ENCODE measurements around the gene CFHR2. TPM values are rescaled to one million over a fixed set of nuclear protein-coding genes. Genes with fewer than 3 reads are reported as not detected.

Gene CFHR2
- total and polyA plus RNA-seq, 2 of the 8 experiments (the other 6 are each of a cell fraction or from before 2014, with no cell fraction given): not detected

DNA sequence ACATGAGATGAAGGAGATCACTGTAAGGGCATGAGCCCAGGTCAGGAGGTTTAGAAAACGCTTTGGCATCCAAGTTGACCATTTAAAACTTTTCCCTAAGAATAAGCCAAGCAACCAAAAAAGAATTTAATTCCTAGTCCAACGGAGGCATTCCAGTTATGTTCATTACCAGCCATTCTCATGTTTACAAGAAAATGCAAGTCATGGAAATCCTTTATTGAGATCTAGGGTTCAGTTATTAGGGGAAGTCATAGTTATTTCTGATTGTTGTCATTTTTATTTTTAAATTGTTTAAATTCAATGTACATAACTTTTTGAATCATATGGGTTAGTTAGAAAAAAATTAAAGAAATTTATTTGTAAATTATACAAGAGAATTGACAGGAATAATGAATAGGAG lies 58.3 kb downstream of the CFHR2 start:
- Histone ChIP-seq H2BK120ac (replicated peaks; ENCODE audit: low read depth, low read length) (no peak overlapping the region), H4K20me1 (replicated peaks in 1 of 2; ENCODE audit: control insufficient read depth in 1 of 2, insufficient read depth in 2 of 2, low read length in 2 of 2) (no peaks in the 10 kb centered on the region), H2BK5ac (ENCODE audit: low read depth, low read length) (no peak overlapping the region), H3K9ac (replicated peaks in 1 of 4; ENCODE audit: extremely low read depth in 1 of 4, low read depth in 3 of 4, low read length in 3 of 4) (no peak overlapping the region), H3K36me3 (ENCODE audit: control insufficient read depth in 2 of 4, insufficient read depth in 4 of 4, low read length in 3 of 4) (no peaks in the 10 kb centered on the region), H3K4me3 (ENCODE audit: extremely low read depth in 1 of 4, insufficient read depth in 2 of 4, low read depth in 3 of 4, low read length in 4 of 4) (no peak overlapping the region), H3K18ac (ENCODE audit: extremely low read depth, low read length) (no peak overlapping the region), H2BK20ac (ENCODE audit: low read length) (no peak overlapping the region), H3K14ac (ENCODE audit: insufficient read length) (no peak overlapping the region), H2AK5ac (ENCODE audit: low read depth, low read length) (no peak overlapping the region), H3K4me1 (replicated peaks in 1 of 4; ENCODE audit: control insufficient read depth in 3 of 4, insufficient read depth in 4 of 4, low read length in 3 of 4) (no peaks in the 10 kb centered on the region), H2BK15ac (ENCODE audit: low read length) (no peak overlapping the region), H3K9me3 (ENCODE audit: insufficient read depth in 2 of 2, low read depth in 1 of 2, low read length in 1 of 2) (0 out of 4 replicates have a peak, but pooled peaks cover 0 to 4% of the 10 kb centered on the region in 2 experiments), H4K5ac (ENCODE audit: insufficient read length, low read depth, low read length) (no peak overlapping the region), H3K79me1 (ENCODE audit: low read depth, low read length) (no peaks in the 10 kb centered on the region), H2BK12ac (ENCODE audit: low read depth, low read length) (no peak overlapping the region), H3K79me2 (ENCODE audit: control insufficient read depth in 1 of 2, insufficient read depth in 2 of 2, low read length in 2 of 2) (no peaks in the 10 kb centered on the region), H3K56ac (replicated peaks; ENCODE audit: insufficient read length, low read depth, low read length) (no peak overlapping the region), H3K4ac (replicated peaks; ENCODE audit: insufficient read length, low read depth, low read length) (no peak overlapping the region), H2AFZ (ENCODE audit: low read length) (no peak overlapping the region), H4K91ac (replicated peaks; ENCODE audit: insufficient read length, low read length) (no peak overlapping the region), H3K23me2 (ENCODE audit: low read depth, low read length) (no peaks in the 10 kb centered on the region), H4K8ac (ENCODE audit: extremely low read depth, insufficient read depth, low read length) (no peak overlapping the region), H3K4me2 (ENCODE audit: insufficient read depth in 1 of 2, low read depth in 2 of 2, low read length in 2 of 2) (no peak overlapping the region), H3K23ac (ENCODE audit: insufficient read length) (no peak overlapping the region), H3K27ac (ENCODE audit: low read depth, low read length) (no peak overlapping the region), H3K27me3 (replicated peaks in 1 of 4; ENCODE audit: control insufficient read depth in 3 of 4, extremely low read depth in 1 of 4, insufficient read depth in 3 of 4, low read length in 3 of 4) (no peaks in the 10 kb centered on the region)
- ChIA-PET POLR2A (ENCODE audit: partially characterized antibody) (no interaction called here), CTCF (ENCODE audit: partially characterized antibody) (no interaction called here)
- FAIRE-seq (no peak), DNase-seq (ENCODE audit: low read depth in 1 of 2, low spot score in 2 of 2) (no peak)
- 97% methylated on average over 2 of the region's 2 CpGs; no CpG with 5 or more reads in 1 of the 2 experiments for WGBS, 2 experiments (ENCODE audit: extremely low coverage in 1 of 2, insufficient coverage in 1 of 2, insufficient read length in 1 of 2, insufficient replicate concordance in 2 of 2, low coverage in 1 of 2, low lambda C conversion rate in 2 of 2, missing lambda C conversion rate in 1 of 2)
- TF ChIP-seq EP300 (IDR thresholded peaks at IDR 0.05; ENCODE audit: borderline replicate concordance in 1 of 2, low read depth in 2 of 2, low read length in 2 of 2): no peak
- no peak for TF ChIP-seq POU5F1 (IDR thresholded peaks at IDR 0.05; ENCODE audit: low read depth, low read length)
- TF ChIP-seq CHD2 (IDR thresholded peaks at IDR 0.05; ENCODE audit: low read length): no peak
- TF ChIP-seq PHF8 (conservative IDR thresholded peaks at IDR 0.05; ENCODE audit: low read depth, low read length): no peak
- TF ChIP-seq KDM4A (IDR thresholded peaks at IDR 0.05; ENCODE audit: low read depth, low read length, severe bottlenecking): no peak
- TF ChIP-seq TBP (IDR thresholded peaks at IDR 0.05; ENCODE audit: low read depth, low read length): no peak
